ENCODE measurements around the gene BLID.

BLID gene, protein sequence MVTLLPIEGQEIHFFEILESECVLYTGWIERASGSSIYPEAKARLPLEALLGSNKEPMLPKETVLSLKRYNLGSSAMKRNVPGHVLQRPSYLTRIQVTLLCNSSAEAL

DNA sequence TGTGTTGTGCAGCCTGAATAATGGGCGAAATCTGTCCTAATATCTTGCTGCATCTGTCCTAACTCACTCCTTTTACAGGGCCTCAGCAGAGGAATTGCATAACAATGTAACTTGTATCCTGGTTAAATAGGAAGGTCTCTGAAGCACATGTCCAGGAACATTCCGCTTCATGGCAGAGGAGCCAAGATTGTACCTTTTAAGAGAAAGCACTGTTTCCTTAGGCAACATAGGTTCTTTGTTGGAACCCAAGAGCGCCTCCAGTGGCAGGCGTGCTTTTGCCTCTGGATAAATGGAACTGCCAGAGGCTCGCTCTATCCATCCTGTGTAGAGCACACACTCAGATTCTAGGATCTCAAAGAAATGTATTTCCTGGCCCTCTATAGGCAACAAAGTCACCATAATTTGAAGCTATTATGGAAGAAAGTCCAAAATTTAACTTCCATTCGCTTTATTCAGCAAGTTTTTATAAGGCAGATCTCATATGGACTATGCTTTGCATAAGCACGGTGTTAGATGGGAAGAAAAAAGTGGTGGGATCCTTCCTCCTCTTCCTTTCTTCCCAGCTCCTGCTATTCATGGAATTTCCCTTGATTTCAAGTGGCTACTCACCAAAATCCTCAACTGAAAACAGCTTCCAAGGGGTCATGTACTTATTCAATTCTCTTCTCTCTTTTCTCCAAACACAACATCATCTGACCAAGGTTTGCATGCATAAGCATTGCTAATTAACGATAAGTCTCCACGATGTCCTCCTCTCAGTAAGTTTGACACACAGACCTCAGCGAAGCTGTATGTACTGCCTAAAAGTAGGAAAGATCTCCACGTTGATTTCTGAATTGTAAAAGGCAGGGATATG, at the start of gene BLID:
Gene BLID (minus strand): TSS at position 692 of the 856 bp plus-strand sequence. CDS start 293 bp downstream, at position 399.
- no peak for DNase-seq

- DNase-seq = no peak
Measured at GRCh38 chr11:122163053-122163819, 47.2 kb upstream of the BLID start.

DNA sequence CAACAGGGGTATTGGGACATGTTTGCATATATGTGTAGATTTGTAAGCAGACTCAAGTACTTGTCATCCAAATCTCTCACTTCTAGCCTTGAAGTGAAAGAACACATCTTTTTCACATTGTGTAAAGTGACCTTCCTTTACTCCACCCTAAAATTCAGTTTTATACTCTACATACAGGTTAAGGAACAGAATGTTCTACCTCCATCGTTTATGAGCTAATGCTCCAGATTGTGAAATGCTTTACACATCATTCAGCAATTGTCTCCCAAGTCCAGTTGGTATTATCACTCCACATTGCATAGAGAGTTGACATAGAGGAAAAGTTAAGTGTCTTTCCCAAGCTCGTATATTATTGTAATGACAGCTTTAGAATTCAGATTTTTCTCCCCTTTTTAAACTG, 46.1 kb upstream of the BLID start:
- no peak for DNase-seq

- DNase-seq = no peak
Measured at GRCh38 chr11:122160841-122161590, 45.0 kb upstream of the BLID start.

DNA sequence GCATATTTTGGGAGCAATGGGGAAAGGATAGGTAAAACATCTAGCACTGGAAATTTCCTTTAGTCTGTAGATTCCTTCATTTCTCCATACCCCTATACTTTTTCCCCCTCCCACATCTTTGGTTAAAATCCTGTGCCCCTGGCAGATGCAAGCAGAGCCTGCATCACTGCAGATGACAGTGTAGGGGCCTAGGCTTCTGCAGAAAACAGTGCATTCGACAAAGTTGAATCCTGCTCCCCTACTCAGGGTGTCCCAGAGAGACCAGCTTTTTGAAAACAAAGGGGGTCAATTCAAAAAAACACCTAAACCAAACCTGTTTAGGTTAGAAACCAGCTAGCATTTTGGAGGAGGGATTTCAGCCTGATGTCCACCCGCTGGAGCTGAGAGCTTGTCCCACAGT, 43.8 kb upstream of the BLID start:
- no peak for DNase-seq

DNA sequence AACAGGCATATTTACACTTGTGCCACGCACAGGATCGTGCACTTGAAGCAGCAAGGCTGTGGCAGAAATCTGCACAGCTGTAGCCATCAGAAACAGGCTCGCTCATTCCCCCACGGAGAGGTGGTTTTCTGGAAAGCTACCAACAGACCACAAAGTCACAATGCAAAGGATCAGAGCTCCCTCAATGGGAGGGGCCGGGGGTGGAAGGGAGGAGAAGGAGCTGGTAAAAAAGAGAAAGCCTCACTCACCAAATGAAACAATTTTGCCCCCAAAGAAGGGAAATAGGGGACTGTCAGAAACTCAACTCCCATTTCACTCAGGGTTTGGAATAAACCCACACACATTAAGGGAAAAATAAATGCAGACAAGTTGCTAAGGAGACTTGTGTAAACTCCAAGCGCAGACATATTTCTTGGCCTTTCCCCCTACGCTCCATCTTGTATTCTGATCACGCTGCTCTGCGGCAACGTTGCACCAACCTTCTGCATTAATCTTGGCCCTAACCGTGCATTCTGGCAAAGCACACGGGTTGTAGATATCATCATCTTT, 43.2 kb upstream of the BLID start:
- no peak for DNase-seq

- DNase-seq = no peak
Measured at GRCh38 chr11:122158171-122158570, 42.2 kb upstream of the BLID start.

DNA sequence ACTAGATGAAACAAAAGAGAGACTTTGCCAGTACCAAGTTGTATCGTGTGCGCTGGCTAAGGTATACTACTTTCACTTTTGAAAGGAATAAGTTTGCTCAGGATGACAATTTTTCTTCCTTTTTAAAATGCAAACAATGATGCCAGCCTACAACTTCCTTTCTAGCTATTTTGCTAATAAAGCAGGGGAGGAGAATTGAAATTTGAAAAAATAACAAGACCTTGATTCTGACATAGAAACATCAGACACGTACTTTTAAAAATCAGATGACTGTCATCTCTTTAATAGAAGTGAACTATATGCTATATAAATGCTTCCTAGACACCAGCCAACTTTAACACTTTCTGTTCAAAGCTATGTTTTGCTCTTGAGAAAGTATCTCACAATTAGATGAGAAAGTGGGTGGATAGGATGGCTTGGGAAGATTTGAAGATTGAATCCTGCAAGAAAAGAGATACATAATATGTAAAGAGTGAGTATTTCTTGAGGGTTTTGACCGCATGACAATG, 41.7 kb upstream of the BLID start:
- DNase-seq = no peak

GRCh38 chr11:122156940-122157382, 40.9 kb upstream of the BLID start:
- DNase-seq = no peak

DNA sequence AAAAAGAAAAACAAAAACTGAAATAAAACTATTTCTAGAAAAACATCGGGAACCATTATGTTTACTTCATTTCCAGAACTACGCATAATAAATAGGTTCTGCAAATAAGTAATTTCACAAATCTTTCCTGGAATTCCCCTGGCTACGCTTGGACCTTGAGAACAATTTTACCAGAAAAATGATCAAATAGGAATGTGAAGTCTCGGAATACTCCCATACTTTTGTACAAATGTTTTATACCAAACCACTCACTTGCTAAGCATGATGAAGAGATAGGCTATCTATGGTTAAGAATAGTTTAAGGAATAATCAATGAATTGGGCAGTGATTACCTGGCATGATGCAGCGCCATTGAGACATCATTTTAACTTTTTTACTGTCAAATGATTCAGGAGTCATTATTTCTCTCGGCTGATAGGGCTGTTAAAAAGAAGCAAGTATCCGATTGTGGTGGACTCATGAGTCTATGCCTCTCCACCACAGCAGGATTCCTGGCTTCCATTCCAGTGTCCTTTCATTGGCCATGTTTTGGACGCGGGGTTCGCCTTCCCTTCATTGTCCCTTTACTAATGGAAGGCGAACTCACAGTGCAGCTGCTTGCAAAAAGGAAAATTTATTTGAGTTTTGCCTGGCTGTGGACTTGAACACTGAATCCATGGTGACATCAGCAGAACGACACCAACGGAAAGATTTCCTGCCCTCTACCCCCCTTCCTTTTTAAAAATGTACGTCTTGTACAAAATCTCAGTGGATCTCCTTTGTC, 39.9 kb upstream of the BLID start:
- no peak for DNase-seq

- no peak for DNase-seq
Measured at GRCh38 chr11:122154994-122155393, 39.0 kb upstream of the BLID start.

- no peak for DNase-seq
Measured at GRCh38 chr11:122154227-122154626, 38.2 kb upstream of the BLID start.

GRCh38 chr11:122153746-122154145, 37.7 kb upstream of the BLID start:
- no peak for DNase-seq

- no peak for DNase-seq
Measured at GRCh38 chr11:122150216-122151124, 34.5 kb upstream of the BLID start.

GRCh38 chr11:122149202-122149601, 33.2 kb upstream of the BLID start:
- no peak for DNase-seq

- no peak for DNase-seq
Measured at GRCh38 chr11:122146475-122146874, 30.5 kb upstream of the BLID start.

DNA sequence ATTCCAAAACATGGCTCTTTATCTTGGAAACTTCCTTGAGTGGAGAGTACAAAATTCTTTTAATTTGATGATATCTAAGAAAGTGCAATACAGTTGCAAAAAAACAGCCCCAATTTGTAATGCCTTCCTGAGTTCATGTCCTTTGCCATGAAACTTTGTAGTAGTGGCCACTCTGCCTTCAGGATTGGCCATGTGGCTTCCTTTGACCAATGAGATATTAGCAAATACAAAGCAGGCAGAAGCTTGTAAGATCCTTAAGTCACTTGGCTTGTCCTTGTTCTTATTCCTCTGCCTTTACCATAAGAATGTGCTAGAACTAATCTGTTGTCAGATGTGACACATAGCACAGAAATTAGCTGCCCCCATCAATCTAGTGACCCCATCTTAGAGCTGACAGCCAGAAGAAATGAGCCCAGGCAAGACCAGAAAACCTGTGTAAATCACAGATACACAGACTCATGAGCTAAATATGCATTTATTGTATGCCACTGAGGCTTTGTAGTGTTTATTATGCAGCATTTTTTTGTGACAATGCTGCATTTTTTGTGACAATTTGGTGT, 29.8 kb upstream of the BLID start:
- DNase-seq = no peak

DNA sequence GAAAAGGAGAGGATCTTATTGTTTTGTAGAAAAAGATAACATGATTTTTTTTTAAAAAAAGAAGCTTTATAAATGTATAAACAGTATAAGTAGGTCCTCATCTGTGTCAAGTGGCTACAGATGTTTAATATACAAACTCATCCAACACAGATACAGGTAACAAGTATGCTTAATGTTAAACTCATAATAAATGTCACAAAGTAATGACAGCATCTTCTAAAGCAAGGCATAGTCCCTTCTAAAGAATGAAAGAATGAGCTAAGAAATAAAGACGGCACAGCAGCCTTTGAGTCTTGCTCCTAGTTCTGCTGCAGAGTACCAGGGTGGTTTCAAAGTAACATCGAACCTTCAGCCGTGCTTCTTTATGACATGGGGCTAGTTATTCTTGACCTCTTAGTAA, 28.7 kb upstream of the BLID start:
- no peak for DNase-seq

- DNase-seq = no peak
Measured at GRCh38 chr11:122141725-122142124, 25.7 kb upstream of the BLID start.

DNA sequence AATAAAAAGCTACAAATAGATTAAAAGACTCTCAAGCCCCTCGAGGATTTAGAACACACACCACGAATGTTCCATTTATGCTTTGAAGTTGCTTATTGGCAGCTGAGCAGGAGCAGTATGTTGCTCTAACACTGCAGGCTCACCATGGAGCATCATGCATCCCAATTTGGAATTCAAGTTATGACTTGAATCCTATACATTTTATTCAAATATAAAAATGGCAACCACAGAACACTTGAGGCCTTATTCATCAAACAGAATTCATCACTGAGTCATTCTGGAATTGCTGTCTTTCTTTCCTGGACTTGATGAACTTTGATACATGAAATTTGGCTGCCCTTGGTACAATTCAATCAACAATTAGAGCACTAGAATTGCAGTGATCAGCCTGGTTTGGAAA, 24.5 kb upstream of the BLID start:
- no peak for DNase-seq

DNA sequence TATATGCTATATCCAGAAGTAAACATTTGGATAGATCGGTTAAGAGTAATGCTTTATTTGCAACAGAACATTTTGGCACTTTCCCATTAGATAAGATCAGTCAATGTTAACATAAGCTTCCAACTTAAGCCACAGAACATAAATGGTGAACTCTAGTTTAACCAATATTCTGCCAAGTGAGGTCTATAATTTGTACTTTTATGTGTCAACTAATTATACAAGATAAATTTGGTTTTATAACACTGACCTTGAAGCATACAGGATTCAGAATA, 23.5 kb upstream of the BLID start:
- DNase-seq = no peak
